Transverse colon (tissue), 3 donors: ENCODE results near the gene CALR.

ENCODE experiments used
- POLR2A ChIP-seq: fragments of 450-650 bp; IDR thresholded peaks from one replicate; pipeline ENCODE4 v1.6.1; 2016; ENCODE audit warnings: antibody characterized with exemption, mild to moderate bottlenecking, moderate library complexity
- TF ChIP-seq, protein P1 (sequence below), 5 experiments: fragments of 200-600 bp in 3 of 5; fragments of 450-650 bp in 2 of 5; sonication (generic) in 3 of 5; IDR thresholded peaks; 1 replicate in 2 of 5; 2 replicates in 3 of 5; pipeline ENCODE4 v1.5.1; 2016 to 2017; ENCODE audit warnings: antibody characterized with exemption in 5 of 5, inconsistent platforms in 3 of 5, mild to moderate bottlenecking in 2 of 5, moderate library complexity in 1 of 5

DNA sequence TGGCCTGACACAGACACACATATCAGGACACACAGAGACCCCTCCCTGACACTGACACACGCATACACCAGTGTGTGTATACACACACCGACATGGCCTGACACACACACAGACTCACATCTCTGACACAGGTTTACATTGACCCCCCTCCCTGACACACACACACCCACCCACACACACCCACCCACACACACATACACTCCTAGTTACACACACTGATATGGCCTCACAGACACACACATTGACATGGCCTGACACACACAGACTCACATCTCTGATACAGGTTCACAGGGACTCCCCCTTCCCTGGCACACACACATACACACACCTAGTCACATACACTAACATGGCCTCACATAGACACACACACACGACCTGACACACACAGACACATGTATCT lies 52.4 kb downstream of the CALR start:
- TF ChIP-seq, protein P1, sequence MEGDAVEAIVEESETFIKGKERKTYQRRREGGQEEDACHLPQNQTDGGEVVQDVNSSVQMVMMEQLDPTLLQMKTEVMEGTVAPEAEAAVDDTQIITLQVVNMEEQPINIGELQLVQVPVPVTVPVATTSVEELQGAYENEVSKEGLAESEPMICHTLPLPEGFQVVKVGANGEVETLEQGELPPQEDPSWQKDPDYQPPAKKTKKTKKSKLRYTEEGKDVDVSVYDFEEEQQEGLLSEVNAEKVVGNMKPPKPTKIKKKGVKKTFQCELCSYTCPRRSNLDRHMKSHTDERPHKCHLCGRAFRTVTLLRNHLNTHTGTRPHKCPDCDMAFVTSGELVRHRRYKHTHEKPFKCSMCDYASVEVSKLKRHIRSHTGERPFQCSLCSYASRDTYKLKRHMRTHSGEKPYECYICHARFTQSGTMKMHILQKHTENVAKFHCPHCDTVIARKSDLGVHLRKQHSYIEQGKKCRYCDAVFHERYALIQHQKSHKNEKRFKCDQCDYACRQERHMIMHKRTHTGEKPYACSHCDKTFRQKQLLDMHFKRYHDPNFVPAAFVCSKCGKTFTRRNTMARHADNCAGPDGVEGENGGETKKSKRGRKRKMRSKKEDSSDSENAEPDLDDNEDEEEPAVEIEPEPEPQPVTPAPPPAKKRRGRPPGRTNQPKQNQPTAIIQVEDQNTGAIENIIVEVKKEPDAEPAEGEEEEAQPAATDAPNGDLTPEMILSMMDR (IDR thresholded peaks at IDR 0.05) = no peak
- no peak for TF ChIP-seq POLR2A
